Nephron (organoid): Measurements from ENCODE around the gene DGKI.

Experiments used
- H3K27ac Mint-ChIP-seq, 3 experiments: 2 replicates each; pipeline ENCODE4 v1.8.0; 2020; ENCODE audit warnings: mixed read lengths in 3 of 3, mild to moderate bottlenecking in 2 of 3, moderate library complexity in 1 of 3
- H3K27me3 Mint-ChIP-seq: 2 replicates; pipeline ENCODE4 v1.8.0; 2021; ENCODE audit warnings: low read depth, mild to moderate bottlenecking, moderate library complexity, mixed read lengths
- H3K36me3 Mint-ChIP-seq: 2 replicates; pipeline ENCODE4 v1.8.0; 2020; ENCODE audit warnings: low read depth, mixed read lengths
- H3K4me1 Mint-ChIP-seq: 2 replicates; pipeline ENCODE4 v1.8.0; 2020; ENCODE audit warnings: mixed read lengths
- H3K4me3 Mint-ChIP-seq, 3 experiments: 2 replicates each; pipeline ENCODE4 v1.8.0; 2020; ENCODE audit warnings: mild to moderate bottlenecking in 3 of 3, mixed read lengths in 3 of 3, moderate library complexity in 2 of 3
- H3K9me3 Mint-ChIP-seq: 2 replicates; pipeline ENCODE4 v1.8.0; 2020; ENCODE audit warnings: mixed read lengths
- TF ChIP-seq, protein P1 (sequence below), 3 experiments: fragments of 200-600 bp; sonication (generic); IDR thresholded peaks; one replicate each; pipeline ENCODE4 v1.5.0; 2021; ENCODE audit warnings: antibody characterized with exemption in 3 of 3; ENCODE audit not compliant: unreplicated experiment in 3 of 3

The DGKI gene

DNA sequence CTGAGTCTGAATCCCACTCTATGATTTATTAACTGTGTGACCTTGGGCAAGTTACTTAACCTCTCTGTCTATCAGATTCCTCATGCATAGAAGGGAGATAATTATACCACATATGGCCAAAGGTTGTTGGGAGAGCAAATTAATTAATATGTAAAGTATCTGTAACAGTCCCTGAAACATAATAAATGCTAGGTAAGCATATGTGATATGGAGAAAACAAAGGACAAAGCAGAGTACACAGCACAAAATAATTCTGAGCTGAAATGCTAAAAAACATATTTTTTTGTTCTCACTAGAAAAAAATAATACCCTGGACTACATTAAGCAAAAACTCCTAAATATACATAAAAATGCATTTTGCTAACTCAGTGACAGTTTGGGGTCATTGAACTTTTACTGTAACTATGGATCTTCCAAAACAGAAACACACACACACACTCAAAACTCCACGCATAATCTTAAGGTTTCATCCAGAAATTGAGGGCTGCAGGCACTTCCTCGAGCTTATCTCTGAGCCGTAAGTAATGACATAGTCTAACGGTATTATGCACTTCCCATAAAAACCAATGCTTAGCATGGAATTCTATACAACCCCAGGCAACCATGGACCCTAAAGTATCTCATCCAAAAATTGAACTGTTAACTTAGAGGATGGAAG is 301.6 kb downstream of the DGKI start:
- Mint-ChIP-seq H3K4me1 (peaks cover 10% of the 10 kb centered on the region), H3K4me3 (no peak overlapping the region), H3K27ac (peak overlapping the region in 2 of 3 experiments; percentile 22 to 36), H3K27me3 (no peaks in the 10 kb centered on the region), H3K9me3 (no peaks in the 10 kb centered on the region), H3K36me3 (no peaks in the 10 kb centered on the region)
- TF ChIP-seq, protein P1, sequence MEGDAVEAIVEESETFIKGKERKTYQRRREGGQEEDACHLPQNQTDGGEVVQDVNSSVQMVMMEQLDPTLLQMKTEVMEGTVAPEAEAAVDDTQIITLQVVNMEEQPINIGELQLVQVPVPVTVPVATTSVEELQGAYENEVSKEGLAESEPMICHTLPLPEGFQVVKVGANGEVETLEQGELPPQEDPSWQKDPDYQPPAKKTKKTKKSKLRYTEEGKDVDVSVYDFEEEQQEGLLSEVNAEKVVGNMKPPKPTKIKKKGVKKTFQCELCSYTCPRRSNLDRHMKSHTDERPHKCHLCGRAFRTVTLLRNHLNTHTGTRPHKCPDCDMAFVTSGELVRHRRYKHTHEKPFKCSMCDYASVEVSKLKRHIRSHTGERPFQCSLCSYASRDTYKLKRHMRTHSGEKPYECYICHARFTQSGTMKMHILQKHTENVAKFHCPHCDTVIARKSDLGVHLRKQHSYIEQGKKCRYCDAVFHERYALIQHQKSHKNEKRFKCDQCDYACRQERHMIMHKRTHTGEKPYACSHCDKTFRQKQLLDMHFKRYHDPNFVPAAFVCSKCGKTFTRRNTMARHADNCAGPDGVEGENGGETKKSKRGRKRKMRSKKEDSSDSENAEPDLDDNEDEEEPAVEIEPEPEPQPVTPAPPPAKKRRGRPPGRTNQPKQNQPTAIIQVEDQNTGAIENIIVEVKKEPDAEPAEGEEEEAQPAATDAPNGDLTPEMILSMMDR (IDR thresholded peaks at IDR 0.05; ENCODE audit: unreplicated experiment in 3 of 3), result no peak

DNA sequence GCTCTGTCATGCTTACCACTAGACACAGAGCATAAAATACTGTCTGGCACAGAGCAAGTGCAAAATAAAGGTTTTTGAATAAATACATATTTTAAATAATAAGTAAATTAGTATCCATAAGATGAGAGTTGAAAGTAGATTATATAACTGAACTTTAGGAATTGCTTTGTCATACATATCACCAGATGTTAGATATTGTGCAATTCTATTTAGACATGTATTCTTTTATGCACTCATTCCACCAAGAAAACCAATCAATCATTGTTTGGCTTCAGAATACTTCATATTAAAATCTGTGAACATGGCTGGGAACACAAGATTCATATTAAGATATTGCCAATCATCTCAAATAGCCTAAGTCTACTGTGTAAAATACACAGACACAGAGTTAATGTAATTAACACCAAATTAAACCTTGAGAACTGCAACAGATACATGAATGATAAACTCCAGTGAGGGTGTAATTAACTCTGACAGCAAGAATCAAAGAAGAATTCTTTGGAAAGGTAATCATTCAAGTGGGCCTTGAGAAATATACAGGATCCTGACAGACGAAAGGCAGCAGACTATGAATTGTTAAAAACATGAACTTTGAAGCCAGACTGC is 302.2 kb downstream of the DGKI start:
- Mint-ChIP-seq H3K27ac (peak overlapping the region in 1 of 3 experiments; percentile 22), H3K9me3 (no peaks in the 10 kb centered on the region), H3K4me3 (no peak overlapping the region), H3K27me3 (no peaks in the 10 kb centered on the region), H3K36me3 (no peaks in the 10 kb centered on the region), H3K4me1 (peaks cover 10% of the 10 kb centered on the region)
- TF ChIP-seq, protein P1 (IDR thresholded peaks at IDR 0.05; ENCODE audit: unreplicated experiment in 3 of 3), result no peak

DNA sequence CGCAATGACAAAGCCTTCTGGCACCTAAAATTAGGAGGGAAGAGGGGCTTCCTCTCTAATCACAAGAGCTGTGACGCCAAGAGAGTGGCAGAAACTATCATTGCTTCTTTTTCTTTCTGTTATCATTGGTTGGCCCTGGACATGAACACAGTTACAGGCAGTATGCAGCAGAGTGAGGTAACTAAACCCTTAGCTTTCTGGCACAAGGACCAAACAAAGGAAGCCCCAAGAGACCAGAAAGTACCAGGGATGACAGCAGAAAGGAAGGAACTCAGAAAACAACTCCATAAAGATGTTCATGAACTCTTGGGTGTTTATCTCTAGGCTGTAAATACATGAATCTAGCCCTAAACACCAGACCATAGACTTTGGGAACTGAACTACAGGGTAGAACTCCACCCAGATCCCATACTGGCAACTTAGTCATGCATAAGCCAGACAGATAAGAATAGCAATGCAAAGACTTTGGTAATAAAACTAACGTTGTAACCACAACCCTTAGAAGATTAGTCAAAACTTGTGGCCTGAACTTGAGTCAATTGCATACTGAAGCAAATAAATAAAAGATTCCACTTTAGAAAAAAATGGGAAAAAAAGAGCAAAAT is 307.6 kb downstream of the DGKI start:
- Mint-ChIP-seq H3K9me3 (no peaks in the 10 kb centered on the region), H3K4me3 (no peak overlapping the region), H3K27ac (no peak overlapping the region), H3K4me1 (no peaks in the 10 kb centered on the region), H3K36me3 (no peaks in the 10 kb centered on the region), H3K27me3 (no peaks in the 10 kb centered on the region)
- TF ChIP-seq, protein P1 (IDR thresholded peaks at IDR 0.05; ENCODE audit: unreplicated experiment in 3 of 3), result no peak

DNA sequence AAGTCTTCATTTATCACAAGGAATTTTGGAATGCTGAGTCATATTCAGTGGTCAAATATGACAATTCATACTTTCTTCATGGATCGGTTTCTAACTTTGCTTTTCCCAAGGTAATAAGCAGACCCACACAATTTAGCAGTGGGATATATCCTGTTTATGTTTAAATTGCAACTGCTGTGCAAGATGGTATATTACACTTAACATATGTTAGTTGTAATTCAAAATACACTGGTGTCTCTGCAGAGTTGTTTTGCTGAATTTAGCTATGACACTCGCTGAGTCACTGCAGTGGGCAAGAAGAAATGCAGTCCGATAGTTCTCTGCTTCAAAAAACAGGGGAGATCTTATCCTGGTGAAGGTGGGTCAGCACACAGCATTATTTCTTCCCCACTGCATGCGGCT is 308.4 kb downstream of the DGKI start:
- Mint-ChIP-seq H3K4me3 (no peak overlapping the region), H3K27ac (no peak overlapping the region), H3K36me3 (no peaks in the 10 kb centered on the region), H3K9me3 (no peaks in the 10 kb centered on the region), H3K27me3 (no peaks in the 10 kb centered on the region), H3K4me1 (no peaks in the 10 kb centered on the region)
- TF ChIP-seq, protein P1 (IDR thresholded peaks at IDR 0.05; ENCODE audit: unreplicated experiment in 3 of 3), result no peak

DNA sequence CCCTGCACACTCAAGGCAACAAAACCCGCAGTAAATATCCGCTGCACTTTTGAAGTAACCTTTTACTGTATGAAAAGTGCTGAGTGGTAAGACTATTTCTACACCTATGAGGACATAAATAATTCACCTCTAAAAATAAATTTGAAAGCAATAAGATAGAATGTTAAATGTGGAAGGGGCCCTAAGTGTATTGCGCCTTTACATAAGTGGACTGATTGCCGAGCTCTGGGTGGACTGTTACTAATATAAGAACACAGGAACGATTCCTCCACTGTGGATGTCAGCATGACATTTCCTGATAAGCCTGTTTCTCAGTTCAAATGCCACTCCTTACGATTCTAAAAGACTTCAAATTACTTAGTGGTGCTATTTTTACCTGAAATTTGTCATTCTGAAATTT is 311.2 kb downstream of the DGKI start:
- Mint-ChIP-seq H3K27ac (no peak overlapping the region), H3K9me3 (no peaks in the 10 kb centered on the region)

More for the DNA sequence above, 311.2 kb downstream of the DGKI start:
- H3K4me1 Mint-ChIP-seq, result no peaks in the 10 kb centered on the region
- no peak overlapping the region for H3K4me3 Mint-ChIP-seq
- no peaks in the 10 kb centered on the region for H3K27me3 Mint-ChIP-seq
- H3K36me3 Mint-ChIP-seq, result no peaks in the 10 kb centered on the region
- TF ChIP-seq, protein P1 (IDR thresholded peaks at IDR 0.05; ENCODE audit: unreplicated experiment in 3 of 3), result no peak
